GM23338 (cell line): ENCODE results near the gene CAMTA1. TPM values are rescaled to one million over a fixed set of nuclear protein-coding genes. Genes with fewer than 3 reads are reported as not detected.

ENCODE experiments used
- ATAC-seq: fragments of 200-7000 bp; cut with Tn5 transposase; 3 replicates; pipeline ENCODE4 v1.9.1; 2020
- DNase-seq: peaks from one replicate; pipeline ENCODE4 v3.0.0-alpha.2; 2015; ENCODE audit warnings: low spot score
- H2AFZ ChIP-seq: fragments of 200-600 bp; sonication (generic); 2 replicates; pipeline ENCODE4 v1.8.0; 2016; ENCODE audit warnings: antibody characterized with exemption, mild to moderate bottlenecking, moderate library complexity
- H3F3A ChIP-seq: fragments of 200-600 bp; sonication (generic); replicated peaks from 2 replicates; pipeline ENCODE4 v1.8.0; 2017; ENCODE audit warnings: antibody characterized with exemption, mixed run types, low read depth
- H3K27ac ChIP-seq: fragments of 200-600 bp; sonication (generic); 2 replicates; pipeline ENCODE4 v1.6.1; 2016; ENCODE audit warnings: low read depth
- H3K27me3 ChIP-seq: fragments of 200-600 bp; sonication (generic); 2 replicates; pipeline ENCODE4 v1.8.0; 2016; ENCODE audit warnings: mild to moderate bottlenecking, mixed run types, moderate library complexity; ENCODE audit not compliant: insufficient read depth
- H3K36me3 ChIP-seq: fragments of 200-600 bp; sonication (generic); 2 replicates; pipeline ENCODE4 v1.8.0; 2016; ENCODE audit warnings: mild to moderate bottlenecking; ENCODE audit not compliant: insufficient read depth
- H3K4me1 ChIP-seq: fragments of 200-600 bp; sonication (generic); 2 replicates; pipeline ENCODE4 v1.8.0; 2016; ENCODE audit warnings: mild to moderate bottlenecking, moderate library complexity; ENCODE audit not compliant: insufficient read depth
- H3K4me2 ChIP-seq: fragments of 200-600 bp; sonication (generic); 2 replicates; pipeline ENCODE4 v1.7.1; 2017; ENCODE audit warnings: mixed run types
- H3K4me3 ChIP-seq: fragments of 200-600 bp; sonication (generic); 2 replicates; pipeline ENCODE4 v1.6.1; 2016; ENCODE audit warnings: mixed run types
- H3K79me2 ChIP-seq: fragments of 200-600 bp; sonication (generic); replicated peaks from 2 replicates; pipeline ENCODE4 v1.8.0; 2017; ENCODE audit warnings: mild to moderate bottlenecking; ENCODE audit not compliant: insufficient read depth
- H3K9me2 ChIP-seq: fragments of 200-600 bp; sonication (generic); 2 replicates; pipeline ENCODE4 v1.8.0; 2017; ENCODE audit not compliant: insufficient read depth
- H4K20me1 ChIP-seq: fragments of 200-600 bp; sonication (generic); replicated peaks from 2 replicates; pipeline ENCODE4 v1.8.0; 2017; ENCODE audit warnings: mild to moderate bottlenecking; ENCODE audit not compliant: insufficient read depth
- H3K27ac Mint-ChIP-seq: 2 replicates; pipeline ENCODE4 v1.8.0; 2020; ENCODE audit warnings: inconsistent platforms, mild to moderate bottlenecking, moderate library complexity, mixed read lengths
- H3K27me3 Mint-ChIP-seq: 3 replicates; pipeline ENCODE4 v1.8.0; 2022; ENCODE audit warnings: low read depth, mild to moderate bottlenecking, moderate library complexity, mixed read lengths, inconsistent platforms; ENCODE audit not compliant: insufficient read depth, poor library complexity
- H3K36me3 Mint-ChIP-seq: 3 replicates; pipeline ENCODE4 v1.8.0; 2021; ENCODE audit warnings: low read depth, mild to moderate bottlenecking, inconsistent platforms, moderate library complexity, mixed read lengths
- H3K4me1 Mint-ChIP-seq: 3 replicates; pipeline ENCODE4 v1.8.0; 2020; ENCODE audit warnings: mild to moderate bottlenecking, inconsistent platforms, mixed read lengths
- H3K4me3 Mint-ChIP-seq: 3 replicates; pipeline ENCODE4 v1.8.0; 2021; ENCODE audit warnings: moderate library complexity, mild to moderate bottlenecking, inconsistent platforms, mixed read lengths
- H3K9me3 Mint-ChIP-seq: 3 replicates; pipeline ENCODE4 v1.8.0; 2020; ENCODE audit warnings: moderate library complexity, mild to moderate bottlenecking, inconsistent platforms, mixed read lengths
- CREB1 ChIP-seq: fragments of 250-450 bp; sonication (Bioruptor Pico); IDR thresholded peaks from 2 replicates; pipeline ENCODE4 v1.5.0; 2020; ENCODE audit warnings: low read depth, mild to moderate bottlenecking, moderate library complexity
- CTCF ChIP-seq, 2 experiments: fragments of 200-600 bp in 1 of 2; sonication (generic) in 1 of 2; conservative IDR thresholded peaks; 2 replicates each; pipeline versions ENCODE4 v1.5.1 to v1.6.1; 2016 to 2017; ENCODE audit warnings: antibody characterized with exemption in 2 of 2, low read depth in 2 of 2, mild to moderate bottlenecking in 2 of 2, moderate library complexity in 1 of 2
- ETS1 ChIP-seq: IDR thresholded peaks from 2 replicates; pipeline ENCODE4 v1.6.1; 2016; ENCODE audit warnings: antibody characterized with exemption
- EZH2 ChIP-seq: fragments of 200-600 bp; sonication (generic); IDR thresholded peaks from one replicate; pipeline ENCODE4 v1.8.0; 2017; ENCODE audit warnings: antibody characterized with exemption, mild to moderate bottlenecking, low read depth; ENCODE audit not compliant: unreplicated experiment
- EZH2phosphoT487 ChIP-seq: fragments of 200-600 bp; sonication (generic); IDR thresholded peaks from one replicate; pipeline ENCODE4 v1.8.1; 2018; ENCODE audit warnings: antibody characterized with exemption; ENCODE audit not compliant: unreplicated experiment
- JUNB ChIP-seq: IDR thresholded peaks from one replicate; pipeline ENCODE4 v1.6.1; 2016; ENCODE audit warnings: antibody characterized with exemption; ENCODE audit not compliant: unreplicated experiment
- NANOG ChIP-seq: IDR thresholded peaks from 2 replicates; pipeline ENCODE4 v1.6.1; 2016; ENCODE audit warnings: antibody characterized with exemption, borderline replicate concordance
- POLR2AphosphoS5 ChIP-seq: IDR thresholded peaks from 2 replicates; pipeline ENCODE4 v1.6.1; 2016; ENCODE audit warnings: antibody characterized with exemption, low read depth
- REST ChIP-seq: IDR thresholded peaks from one replicate; pipeline ENCODE4 v1.6.1; 2018; ENCODE audit warnings: antibody characterized with exemption; ENCODE audit not compliant: unreplicated experiment
- STAT1 ChIP-seq: IDR thresholded peaks from one replicate; pipeline ENCODE4 v1.6.1; 2016; ENCODE audit warnings: antibody characterized with exemption; ENCODE audit not compliant: unreplicated experiment
- ZNF114 ChIP-seq: fragments of 250-450 bp; sonication (Bioruptor Pico); IDR thresholded peaks from 2 replicates; pipeline ENCODE4 v1.5.0; 2020; ENCODE audit warnings: mild to moderate bottlenecking, moderate library complexity
- ZNF331 ChIP-seq: fragments of 250-450 bp; sonication (Bioruptor Pico); IDR thresholded peaks from 2 replicates; pipeline ENCODE4 v1.5.0; 2020; ENCODE audit warnings: low read depth, mild to moderate bottlenecking, moderate library complexity
- ZNF462 ChIP-seq: fragments of 250-450 bp; sonication (Bioruptor Pico); IDR thresholded peaks from 2 replicates; pipeline ENCODE4 v1.5.0; 2020; ENCODE audit warnings: mild to moderate bottlenecking, moderate library complexity
- polyA plus RNA-seq: library from polyadenylated mRNA; unstranded; fragments of >200 nt; fragmentation: Nextera tagmentation; extraction: Ambion mirVana; gene quantifications from 2 replicates; pipeline ENCODE4 v1.2.1, GENCODE V29; 2016
- total RNA-seq: library from RNA; depleted of rRNA; stranded (reverse); fragments of >200 nt; shearing (Covaris generic); gene quantifications from 2 replicates; pipeline ENCODE4 v1.2.3, GENCODE V29; 2014

CAMTA1 gene
- total and polyA plus RNA-seq, 2 experiments from 2014 or later: 115 to 519 TPM

GRCh38 chr1:7783826-7784491 lies 998.7 kb downstream of the CAMTA1 start, which contains the start of gene PER3:
PER3 (plus strand) TSS chr1:7784291; CDS start chr1:7784878, 587 bp downstream.
- peaks cover 9% of the 10 kb centered on the region for H3K9me3 Mint-ChIP-seq
- peak within 1 kb of the TSS; percentile 75 for H3K4me3 Mint-ChIP-seq
- DNase-seq (peak; percentile 96), ATAC-seq (peak; percentile 94)
- H3K36me3 ChIP-seq: peaks cover 34% of the 10 kb centered on the region
- no peak within 1 kb of the TSS for H3K27ac Mint-ChIP-seq
- no peaks in the 10 kb centered on the region for H3K79me2 ChIP-seq
- H3K27ac ChIP-seq: no peak within 1 kb of the TSS
- H3K9me2 ChIP-seq: no peaks in the 10 kb centered on the region; the same call in 1 of the 2 replicates
- TF ChIP-seq REST (no peak), POLR2AphosphoS5 (no peak), STAT1 (no peak), ZNF114 (CRISPR knock-in tag) (no peak), EZH2 (no peak), ZNF331 (CRISPR knock-in tag) (no peak), JUNB (no peak), NANOG (no peak), CTCF (conservative IDR thresholded peaks at IDR 0.05; ENCODE audit: low read depth in 2 of 2) (no peak), ETS1 (no peak), EZH2phosphoT487 (no peak), ZNF462 (CRISPR knock-in tag) (no peak), CREB1 (CRISPR knock-in tag) (no peak)
- H3K4me1 ChIP-seq: 0 out of 2 replicates have a peak, but pooled peaks cover 4% of the 10 kb centered on the region
- H3K27me3 ChIP-seq: peaks cover 9% of the 10 kb centered on the region
- no peaks in the 10 kb centered on the region; the same call in 1 of the 2 replicates for H4K20me1 ChIP-seq
- H2AFZ ChIP-seq: peak within 1 kb of the TSS; percentile 95
- H3K4me1 Mint-ChIP-seq: no peaks in the 10 kb centered on the region
- H3K4me2 ChIP-seq: peak within 1 kb of the TSS; percentile 83
- peaks cover 56% of the 10 kb centered on the region for H3K36me3 Mint-ChIP-seq
- peak within 1 kb of the TSS; percentile 70 for H3K4me3 ChIP-seq
- peaks cover 15% of the 10 kb centered on the region for H3K27me3 Mint-ChIP-seq
- no peaks in the 10 kb centered on the region for H3F3A ChIP-seq
